HepG2 (cell line): ENCODE data around the gene MYO1B. TPM values are rescaled to one million over a fixed set of nuclear protein-coding genes. Genes with fewer than 3 reads are reported as not detected.

Source experiments
- ATAC-seq: fragments of 200-7000 bp; cut with Tn5 transposase; 3 replicates; pipeline ENCODE4 v1.9.1; 2020; ENCODE audit warnings: mild to moderate bottlenecking, moderate library complexity
- BruUV-seq: library from RNA; stranded (reverse); fragments of 400-500 nt; replicated peaks from 2 replicates; lab custom pipeline; 2021; lab: Mats Ljungman, UMichigan
- CTCF ChIA-PET: fragments of 300-600 bp; formaldehyde crosslinking; extraction: SDS; loops from one replicate; lab custom pipeline; 2021; ENCODE audit warnings: low total read pairs, inconsistent platforms, low intra/inter-chr PET ratio; lab: Yijun Ruan, JAX
- POLR2A ChIA-PET: fragments of 350-600 bp; sonication (Branson Sonifier 250); formaldehyde crosslinking; loops from one replicate; lab custom pipeline; 2020; ENCODE audit warnings: antibody characterized with exemption, inconsistent platforms; lab: Yijun Ruan, JAX
- DNase-seq: peaks from one replicate; pipeline ENCODE4 v3.0.0-alpha.2; 2015; ENCODE audit warnings: low spot score
- FAIRE-seq: peaks from 3 replicates; lab custom pipeline; 2011; peaks lifted over from hg19 to GRCh38; lab: Jason Lieb, UNC
- H2AFZ ChIP-seq: one replicate; pipeline ENCODE4 v1.6.1; 2011; ENCODE audit warnings: low read length, inconsistent platforms
- H3K27ac ChIP-seq: fragments of 300-600 bp; 3 replicates; pipeline ENCODE4 v1.8.0; 2011; ENCODE audit warnings: mixed run types, mild to moderate bottlenecking, mixed read lengths, low read length, inconsistent platforms; ENCODE audit not compliant: insufficient read depth; ENCODE audit errors: extremely low read length
- H3K27me3 ChIP-seq, 2 experiments: fragments of 200-600 bp in 1 of 2; 2 replicates in 1 of 2; 3 replicates in 1 of 2; pipeline versions ENCODE4 v1.6.0 to v1.8.0; 2011; ENCODE audit warnings: low read length in 2 of 2, mild to moderate bottlenecking in 2 of 2, moderate library complexity in 2 of 2, inconsistent platforms in 1 of 2; ENCODE audit not compliant: insufficient read depth in 2 of 2, control insufficient read depth in 1 of 2
- H3K36me3 ChIP-seq, 2 experiments: fragments of 200-600 bp in 1 of 2; replicated peaks in 1 of 2; 2 replicates in 1 of 2; 3 replicates in 1 of 2; pipeline versions ENCODE4 v1.5.1 to v1.8.0; 2011; ENCODE audit warnings: low read length in 2 of 2, inconsistent platforms in 1 of 2; ENCODE audit not compliant: insufficient read depth in 2 of 2, control insufficient read depth in 1 of 2
- H3K4me1 ChIP-seq: 2 replicates; pipeline ENCODE4 v1.5.1; 2012; ENCODE audit warnings: low read length, inconsistent platforms; ENCODE audit not compliant: insufficient read depth
- H3K4me2 ChIP-seq: 2 replicates; pipeline ENCODE4 v1.6.0; 2011; ENCODE audit warnings: low read depth, low read length, inconsistent platforms
- H3K4me3 ChIP-seq, 3 experiments: fragments of 200-600 bp in 1 of 3; sonication (generic), shearing (Covaris generic) in 1 of 3; replicated peaks in 1 of 3; 2 replicates each; pipeline ENCODE4 v1.5.1; 2011 to 2016; ENCODE audit warnings: low read length in 3 of 3, inconsistent platforms in 2 of 3, low read depth in 2 of 3, mild to moderate bottlenecking in 2 of 3, control low read depth in 1 of 3, mixed read lengths in 1 of 3; ENCODE audit not compliant: insufficient read depth in 1 of 3
- H3K79me2 ChIP-seq: one replicate; pipeline ENCODE4 v1.6.1; 2011; ENCODE audit warnings: low read length, inconsistent platforms; ENCODE audit not compliant: insufficient read depth
- H3K9ac ChIP-seq: 2 replicates; pipeline ENCODE4 v1.6.0; 2011; ENCODE audit warnings: mild to moderate bottlenecking, low read depth, low read length, inconsistent platforms; ENCODE audit not compliant: insufficient read depth
- H3K9me3 ChIP-seq: 2 replicates; pipeline ENCODE4 v1.5.1; 2012; ENCODE audit warnings: mild to moderate bottlenecking, low read length
- H4K20me1 ChIP-seq: 2 replicates; pipeline ENCODE4 v1.6.0; 2011; ENCODE audit warnings: inconsistent platforms, mild to moderate bottlenecking, low read length, moderate library complexity; ENCODE audit not compliant: insufficient read depth
- ARNT2 ChIP-seq: sonication (generic); formaldehyde crosslinking; IDR thresholded peaks from 2 replicates; pipeline ENCODE4 v1.8.0; 2022; ENCODE audit warnings: mild to moderate bottlenecking, low read depth, missing genetic modification reagents, moderate library complexity
- CC2D1A ChIP-seq: sonication (generic); formaldehyde crosslinking; IDR thresholded peaks from 2 replicates; pipeline ENCODE4 v1.8.1; 2023; ENCODE audit warnings: mild to moderate bottlenecking, missing genetic modification reagents
- GTF2F1 ChIP-seq: fragments of 150-350 bp; IDR thresholded peaks from 2 replicates; pipeline ENCODE4 v1.6.1; 2014; ENCODE audit warnings: low read length
- MTF1 ChIP-seq: sonication (generic); formaldehyde crosslinking; IDR thresholded peaks from 2 replicates; pipeline ENCODE4 v1.5.0; 2020; ENCODE audit warnings: missing genetic modification reagents
- ZMYM2 ChIP-seq: sonication (generic); formaldehyde crosslinking; IDR thresholded peaks from 2 replicates; pipeline ENCODE4 v1.8.0; 2022; ENCODE audit warnings: mild to moderate bottlenecking, missing genetic modification reagents
- ZNF124 ChIP-seq: sonication (generic); formaldehyde crosslinking; IDR thresholded peaks from 2 replicates; pipeline ENCODE4 v1.4.0; 2020; ENCODE audit warnings: missing genetic modification reagents
- ZSCAN31 ChIP-seq: sonication (generic); formaldehyde crosslinking; IDR thresholded peaks from 2 replicates; pipeline ENCODE4 v1.5.0; 2020; ENCODE audit warnings: low read depth, mild to moderate bottlenecking, missing genetic modification reagents
- WGBS: methylation state at CpG from one replicate; pipeline ENCODE4 v1.1.6; 2017; ENCODE audit warnings: low lambda C conversion rate; 5-methylcytosine and 5-hydroxymethylcytosine counted together
- in situ Hi-C: cut with HindIII; loops from 2 replicates; pipeline ENCODE4 v1.10.0; 2017; ENCODE audit warnings: low pct_unique_long_range_greater_than_20kb; ENCODE audit not compliant: extremely low pct_ligation_motif_present
- intact Hi-C: fragments of 100-400 bp; cut with micrococcal nuclease; formaldehyde crosslinking; loops from one replicate; pipeline ENCODE4 v1.10.0; 2022; ENCODE audit not compliant: unreplicated experiment
- polyA plus RNA-seq, 8 experiments: library from polyadenylated mRNA; depleted of rRNA in 3 of 8; stranded (reverse) in 7 of 8; unstranded in 1 of 8; fragments of >200 nt; fragmentation: Illumina TruSeq in 4 of 8; extraction: Trizol in 4 of 8; gene quantifications; 2 replicates each; pipeline versions ENCODE4 v1.2.1 to v1.2.3, GENCODE V29; 2011 to 2016; ENCODE audit warnings: low read depth in 4 of 8, missing spikeins in 1 of 8, mixed read lengths in 1 of 8; ENCODE audit not compliant: insufficient read depth in 1 of 8
- total RNA-seq, 5 experiments: library from RNA; depleted of rRNA; stranded (reverse); fragments of >200 nt; fragmentation: Illumina TruSeq; extraction: Trizol; gene quantifications; 2 replicates each; pipeline ENCODE4 v1.2.3, GENCODE V29; 2016; ENCODE audit warnings: low read depth in 1 of 5
- TF ChIP-seq, protein P1 (sequence below): sonication (generic); formaldehyde crosslinking; IDR thresholded peaks from 2 replicates; pipeline ENCODE4 v1.4.0; 2020; ENCODE audit warnings: missing genetic modification reagents, borderline replicate concordance

The MYO1B gene
- total and polyA plus RNA-seq, 2 of the 13 experiments (the other 11 are each of a cell fraction or from before 2014, with no cell fraction given), result 36.9 to 89.8 TPM

DNA sequence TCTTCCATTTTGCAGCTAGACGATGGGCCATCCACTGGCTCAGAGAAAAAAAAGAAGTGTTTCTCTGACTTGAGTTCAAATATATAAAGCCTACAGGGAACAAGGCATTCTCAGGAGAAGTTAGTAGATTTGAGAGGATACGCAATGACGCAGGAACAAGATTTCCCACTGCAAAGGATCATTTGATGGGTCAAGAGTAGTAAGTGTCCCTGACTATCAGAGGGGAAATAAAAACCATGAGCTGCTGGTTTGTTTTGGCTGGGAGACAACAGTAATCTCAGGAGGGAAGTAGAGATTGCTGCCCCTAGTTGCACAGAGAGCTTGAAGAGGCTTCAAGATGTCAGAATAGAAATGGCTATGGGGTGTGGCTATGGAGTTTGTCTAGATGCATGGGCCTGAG is 22.3 kb upstream of the MYO1B start (continued):
- TF ChIP-seq CC2D1A, result no peak
- TF ChIP-seq, all 625 proteins: peak for 0

DNA sequence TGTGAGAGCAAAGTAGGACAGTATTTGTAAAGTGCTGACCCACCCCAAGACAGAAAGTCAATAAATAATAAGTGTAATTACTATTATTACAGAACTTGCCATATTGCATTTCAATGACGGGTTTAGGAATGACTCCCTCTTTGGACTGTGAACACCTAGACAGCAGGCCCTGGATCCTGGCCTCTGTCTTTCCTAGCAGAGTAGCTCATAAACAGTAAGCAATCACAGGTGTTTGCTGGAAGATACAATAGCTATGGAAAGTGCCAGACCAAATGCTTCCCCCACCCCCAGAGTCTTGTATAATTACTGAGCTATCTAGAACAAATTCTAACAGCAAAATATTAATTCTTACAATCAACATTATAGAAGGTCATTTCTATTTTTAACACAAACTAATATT is 20.1 kb upstream of the MYO1B start:
- Histone ChIP-seq H3K36me3 (no peaks in the 10 kb centered on the region), H3K79me2 (no peaks in the 10 kb centered on the region), H3K27ac (no peak overlapping the region), H3K9ac (no peak overlapping the region), H3K4me3 (no peak overlapping the region), H3K4me1 (no peaks in the 10 kb centered on the region), H4K20me1 (no peaks in the 10 kb centered on the region), H3K27me3 (no peaks in the 10 kb centered on the region), H3K4me2 (no peak overlapping the region), H2AFZ (no peak overlapping the region), H3K9me3 (no peaks in the 10 kb centered on the region)
- DNase-seq, result no peak
- ATAC-seq, result no peak
- in situ Hi-C loops (no loop called here), intact Hi-C loops (no loop called here)
- ChIA-PET POLR2A (no interaction called here), CTCF (no interaction called here)
- TF ChIP-seq GTF2F1 (no peak), ZMYM2 (no peak), ZSCAN31 (no peak), ZNF124 (CRISPR knock-in tag) (no peak), ARNT2 (CRISPR knock-in tag) (no peak), MTF1 (CRISPR knock-in tag) (no peak)
- TF ChIP-seq, protein P1, sequence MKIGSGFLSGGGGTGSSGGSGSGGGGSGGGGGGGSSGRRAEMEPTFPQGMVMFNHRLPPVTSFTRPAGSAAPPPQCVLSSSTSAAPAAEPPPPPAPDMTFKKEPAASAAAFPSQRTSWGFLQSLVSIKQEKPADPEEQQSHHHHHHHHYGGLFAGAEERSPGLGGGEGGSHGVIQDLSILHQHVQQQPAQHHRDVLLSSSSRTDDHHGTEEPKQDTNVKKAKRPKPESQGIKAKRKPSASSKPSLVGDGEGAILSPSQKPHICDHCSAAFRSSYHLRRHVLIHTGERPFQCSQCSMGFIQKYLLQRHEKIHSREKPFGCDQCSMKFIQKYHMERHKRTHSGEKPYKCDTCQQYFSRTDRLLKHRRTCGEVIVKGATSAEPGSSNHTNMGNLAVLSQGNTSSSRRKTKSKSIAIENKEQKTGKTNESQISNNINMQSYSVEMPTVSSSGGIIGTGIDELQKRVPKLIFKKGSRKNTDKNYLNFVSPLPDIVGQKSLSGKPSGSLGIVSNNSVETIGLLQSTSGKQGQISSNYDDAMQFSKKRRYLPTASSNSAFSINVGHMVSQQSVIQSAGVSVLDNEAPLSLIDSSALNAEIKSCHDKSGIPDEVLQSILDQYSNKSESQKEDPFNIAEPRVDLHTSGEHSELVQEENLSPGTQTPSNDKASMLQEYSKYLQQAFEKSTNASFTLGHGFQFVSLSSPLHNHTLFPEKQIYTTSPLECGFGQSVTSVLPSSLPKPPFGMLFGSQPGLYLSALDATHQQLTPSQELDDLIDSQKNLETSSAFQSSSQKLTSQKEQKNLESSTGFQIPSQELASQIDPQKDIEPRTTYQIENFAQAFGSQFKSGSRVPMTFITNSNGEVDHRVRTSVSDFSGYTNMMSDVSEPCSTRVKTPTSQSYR (CRISPR knock-in tag), result no peak
- BruUV-seq, result no TSS peak
- WGBS, result 71% methylated on average over 1 of the region's 1 CpG
- no peak for FAIRE-seq
